HL-60/S4 treated with retinoic acid at 250 ng/mL for 4 days and 3 days (cell line): Measurements from ENCODE around the gene ASGR2.
"Not testable (repeated sequence)": the region's sequence is repeated elsewhere in the genome, so short reads cannot be mapped to it uniquely, and the experiment has no call there.

ENCODE experiments used
- in situ Hi-C: fragments of 300-500 bp; cut with MboI; formaldehyde crosslinking; loops from 2 replicates; pipeline ENCODE4 v1.7.0; 2022; ENCODE audit warnings: low sequenced_read_pairs

Gene ASGR2, protein sequence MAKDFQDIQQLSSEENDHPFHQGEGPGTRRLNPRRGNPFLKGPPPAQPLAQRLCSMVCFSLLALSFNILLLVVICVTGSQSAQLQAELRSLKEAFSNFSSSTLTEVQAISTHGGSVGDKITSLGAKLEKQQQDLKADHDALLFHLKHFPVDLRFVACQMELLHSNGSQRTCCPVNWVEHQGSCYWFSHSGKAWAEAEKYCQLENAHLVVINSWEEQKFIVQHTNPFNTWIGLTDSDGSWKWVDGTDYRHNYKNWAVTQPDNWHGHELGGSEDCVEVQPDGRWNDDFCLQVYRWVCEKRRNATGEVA

DNA sequence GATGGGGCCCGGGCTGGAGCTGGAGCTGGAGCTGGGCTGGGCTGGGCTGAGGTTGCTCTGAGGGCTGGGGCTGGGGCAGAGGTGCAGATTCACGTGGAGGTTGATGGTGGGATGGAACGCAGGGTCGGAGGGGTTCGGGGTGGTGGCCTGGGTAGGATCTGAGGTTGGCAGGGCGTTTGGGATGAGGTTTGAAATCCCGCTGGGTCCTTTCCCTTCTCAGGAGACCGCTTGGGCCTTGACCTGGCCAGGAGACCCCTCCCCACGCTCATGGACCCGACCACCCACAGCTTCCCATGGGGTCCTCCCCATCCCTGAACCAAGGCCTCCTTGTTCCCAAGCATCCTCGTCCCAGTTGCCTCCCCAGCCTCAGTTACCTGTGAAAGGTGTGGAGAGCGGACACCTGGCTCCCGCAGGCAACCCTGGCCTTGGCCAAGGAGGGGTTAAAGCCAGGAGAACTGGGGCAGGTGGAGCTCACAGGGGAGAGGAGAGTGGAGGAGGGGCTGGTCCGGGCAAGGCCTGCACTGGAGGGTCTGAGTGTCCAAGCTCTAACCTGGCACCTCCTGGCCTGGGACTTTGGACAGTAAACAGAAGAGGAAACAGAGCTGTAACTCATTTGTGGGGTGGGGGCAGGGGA, at the start of gene ASGR2:
TSS of gene ASGR2 (minus strand) at position 582 of the 634 bp plus-strand sequence. CDS start 582 bp downstream, outside the sequence.
- in situ Hi-C loops: no loop called here

DNA sequence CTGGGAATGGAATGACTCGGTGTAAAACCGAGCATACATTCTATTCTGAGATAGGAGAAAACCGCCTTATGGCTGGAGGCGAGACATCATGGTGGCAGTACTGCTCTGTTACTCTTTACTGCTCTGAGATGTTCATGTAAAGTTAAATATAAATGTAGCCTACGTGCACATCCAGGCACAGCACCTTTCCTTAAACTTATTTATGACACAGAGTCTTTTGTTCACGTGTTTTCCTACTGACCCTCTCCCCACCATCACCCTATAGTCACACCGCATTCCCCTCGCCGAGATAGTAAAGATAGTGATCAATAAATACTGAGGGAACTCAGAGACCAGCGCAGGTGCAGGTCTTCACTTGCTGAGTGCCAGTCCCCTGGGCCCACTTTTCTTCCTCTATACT, 44.9 kb upstream of the ASGR2 start:
- in situ Hi-C loops: not testable (repeated sequence)

DNA sequence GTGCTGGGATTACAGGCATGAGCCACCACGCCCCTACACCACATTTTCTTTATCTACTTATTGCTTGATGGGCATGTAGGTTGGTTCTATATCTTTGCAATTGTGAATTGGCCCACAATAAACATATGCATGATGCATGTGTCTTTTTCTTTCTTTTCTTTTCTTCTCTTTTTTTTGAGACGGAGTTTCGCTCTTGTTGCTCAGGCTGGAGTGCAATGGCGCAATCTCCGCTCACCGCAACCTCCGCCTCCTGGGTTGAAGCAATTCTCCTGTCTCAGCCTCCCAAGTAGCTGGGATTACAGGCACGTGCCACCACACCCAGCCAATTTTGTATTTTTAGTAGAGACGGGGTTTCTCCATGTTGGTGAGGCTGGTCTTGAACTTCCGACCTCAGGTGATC, 43.8 kb upstream of the ASGR2 start:
- in situ Hi-C loops: not testable (repeated sequence)

DNA sequence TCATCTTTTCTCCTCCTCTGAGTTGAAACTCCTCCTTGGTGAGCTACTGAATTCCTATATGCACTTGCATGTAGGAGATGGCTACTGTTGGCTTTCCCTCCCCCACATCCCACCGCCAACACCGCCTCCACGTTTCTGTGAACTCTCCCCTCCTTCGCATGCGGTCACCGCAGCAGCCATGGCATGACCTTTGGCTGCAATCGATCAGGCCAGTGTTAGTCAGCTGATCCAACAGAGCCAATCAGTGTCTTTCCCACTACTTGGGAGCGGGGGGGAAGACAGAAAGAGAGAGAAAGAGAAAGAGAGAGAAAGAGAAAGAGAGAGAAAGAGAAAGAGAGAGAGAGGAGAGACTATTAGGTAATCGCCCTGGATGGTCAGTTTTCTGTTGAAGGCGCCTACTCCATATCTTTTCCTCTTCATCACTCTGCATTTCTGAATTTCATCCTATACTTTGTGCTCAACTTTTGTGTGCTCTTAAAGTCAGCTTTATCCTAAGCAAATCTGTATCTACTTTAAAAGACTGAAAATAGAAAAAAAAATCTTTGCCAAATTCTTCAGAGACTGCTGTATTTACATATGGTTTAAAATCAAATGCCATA, 41.8 kb upstream of the ASGR2 start:
- in situ Hi-C loops: no loop called here

DNA sequence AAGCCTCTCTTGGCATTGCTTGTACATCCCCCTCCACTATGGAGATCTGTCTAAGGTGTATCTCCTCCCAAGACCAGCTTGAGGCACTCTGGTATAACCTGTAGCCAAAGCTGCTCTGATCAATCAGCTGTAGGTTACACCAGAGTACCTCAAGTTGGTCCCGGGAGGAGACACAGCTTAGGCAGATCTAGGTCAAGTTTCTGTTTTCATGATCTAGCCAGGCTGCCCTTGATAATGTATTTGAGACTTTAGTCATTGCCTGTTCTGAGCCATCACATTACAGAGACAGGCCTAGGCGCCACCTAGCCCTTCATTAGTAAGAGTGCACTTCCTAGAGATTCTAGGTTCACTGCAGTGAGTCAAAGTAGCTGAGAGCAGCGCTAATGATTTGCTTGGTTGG, 33.1 kb upstream of the ASGR2 start:
- in situ Hi-C loops: no loop called here

DNA sequence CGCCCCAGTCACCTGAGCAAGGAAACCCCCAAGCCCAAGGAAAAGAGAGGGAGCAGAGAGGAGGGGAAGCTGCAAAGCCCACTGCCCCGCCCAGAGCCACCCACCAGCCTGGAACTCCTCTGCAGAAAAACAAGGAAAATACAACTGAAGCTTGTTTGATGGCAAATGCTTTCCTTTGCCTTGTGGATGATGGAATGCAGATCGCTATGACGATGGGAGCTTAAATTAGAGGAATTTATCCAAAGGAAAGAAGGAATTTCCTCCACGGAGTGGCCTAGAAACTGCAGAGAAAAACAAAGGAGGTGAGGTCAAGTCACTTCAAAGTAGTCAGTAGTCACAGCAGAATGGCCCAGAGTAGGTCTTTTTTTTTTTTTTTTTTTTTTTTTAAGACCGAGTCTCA, 31.5 kb upstream of the ASGR2 start:
- in situ Hi-C loops: no loop called here

DNA sequence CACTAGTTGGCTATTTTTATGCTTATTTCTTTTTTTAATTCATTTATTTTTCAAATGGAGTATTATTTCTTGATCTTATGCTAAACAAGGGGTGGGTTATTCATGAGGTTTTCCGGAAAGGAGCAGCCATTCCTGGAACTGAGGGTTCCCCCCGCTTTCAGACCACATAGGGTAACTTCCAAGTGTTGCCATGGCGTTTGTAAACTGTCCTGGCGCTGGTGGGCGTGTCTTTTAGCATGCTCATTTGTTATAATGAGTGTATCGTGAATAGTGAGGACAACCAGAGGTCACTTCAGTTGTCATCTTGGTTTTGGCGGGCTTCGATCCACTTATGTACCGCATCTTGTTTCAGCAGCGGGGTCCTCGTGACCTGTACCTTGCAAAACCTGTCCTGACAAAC, 29.6 kb upstream of the ASGR2 start:
- in situ Hi-C loops: no loop called here

DNA sequence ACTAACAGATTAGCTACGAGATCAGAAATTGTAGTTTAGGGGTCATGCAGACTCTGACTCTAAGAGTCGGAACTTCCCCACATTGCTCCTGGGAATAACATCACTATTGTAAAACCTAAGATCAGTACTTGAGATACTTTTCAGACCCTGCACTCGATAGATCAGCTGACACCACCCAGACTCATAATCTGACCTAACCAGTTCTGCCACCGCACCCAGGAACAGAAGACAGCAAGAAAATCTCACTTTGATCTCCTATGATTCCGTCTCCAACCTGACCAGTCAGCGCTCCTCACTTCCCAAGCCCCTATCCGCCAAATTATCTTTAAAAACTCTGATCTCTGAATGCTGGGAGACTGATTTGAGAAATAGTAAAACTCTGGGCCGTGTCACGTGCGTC, 27.2 kb upstream of the ASGR2 start:
- in situ Hi-C loops: no loop called here

DNA sequence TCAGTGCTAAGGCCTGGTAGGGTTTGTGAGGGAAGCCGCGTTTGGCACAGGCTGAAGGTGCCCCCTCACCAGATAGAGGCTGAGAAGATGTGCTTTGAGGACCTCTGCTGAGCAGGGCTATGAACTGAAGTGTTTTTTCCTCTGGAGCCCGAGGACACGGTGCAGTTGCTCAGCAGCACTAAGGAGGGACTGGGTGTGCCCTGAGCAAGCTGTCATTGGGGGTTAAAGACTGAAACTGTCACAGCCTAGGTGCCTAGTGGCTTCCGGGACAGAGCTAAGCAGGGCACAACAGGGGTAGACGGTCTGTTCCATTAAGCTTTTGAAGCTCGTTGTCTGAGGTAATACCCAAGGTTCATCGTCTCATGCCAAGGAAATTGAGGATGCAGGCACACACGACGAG, 24.8 kb upstream of the ASGR2 start:
- in situ Hi-C loops: loop anchor here (10.0 kb wide), 1 partner anchor 95 kb away; the partner anchor contains the start of gene SLC16A11

DNA sequence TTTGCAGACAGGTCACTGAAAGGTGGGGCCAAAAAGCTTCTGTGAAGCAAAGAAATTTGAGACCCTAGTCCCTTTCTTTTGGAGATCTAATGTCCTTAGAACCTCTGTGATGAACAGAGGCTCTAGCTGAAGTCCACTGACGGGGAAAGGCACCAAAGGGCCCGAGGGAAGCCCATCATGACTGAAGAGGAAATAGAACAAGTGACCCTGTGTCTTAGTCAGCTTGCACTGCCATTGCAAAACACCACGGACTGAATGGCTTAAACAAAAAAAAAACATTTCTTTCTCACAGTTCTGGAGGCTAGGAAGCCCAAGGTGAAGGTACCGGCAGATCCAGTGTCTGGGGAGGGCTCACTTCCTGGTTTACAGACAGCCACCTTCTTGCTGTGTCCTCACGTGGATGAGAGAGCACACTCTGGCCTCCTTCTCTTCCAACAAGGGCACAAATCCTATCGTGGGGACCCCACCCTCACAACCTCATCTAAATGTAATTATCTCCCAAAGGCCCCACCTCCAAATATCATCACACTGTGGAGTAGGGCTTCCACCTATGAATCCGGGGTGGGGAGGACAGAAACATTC, 24.3 kb upstream of the ASGR2 start:
- in situ Hi-C loops: loop anchor here (10.0 kb wide), 1 partner anchor 94 kb away; the partner anchor contains the start of gene SLC16A11

DNA sequence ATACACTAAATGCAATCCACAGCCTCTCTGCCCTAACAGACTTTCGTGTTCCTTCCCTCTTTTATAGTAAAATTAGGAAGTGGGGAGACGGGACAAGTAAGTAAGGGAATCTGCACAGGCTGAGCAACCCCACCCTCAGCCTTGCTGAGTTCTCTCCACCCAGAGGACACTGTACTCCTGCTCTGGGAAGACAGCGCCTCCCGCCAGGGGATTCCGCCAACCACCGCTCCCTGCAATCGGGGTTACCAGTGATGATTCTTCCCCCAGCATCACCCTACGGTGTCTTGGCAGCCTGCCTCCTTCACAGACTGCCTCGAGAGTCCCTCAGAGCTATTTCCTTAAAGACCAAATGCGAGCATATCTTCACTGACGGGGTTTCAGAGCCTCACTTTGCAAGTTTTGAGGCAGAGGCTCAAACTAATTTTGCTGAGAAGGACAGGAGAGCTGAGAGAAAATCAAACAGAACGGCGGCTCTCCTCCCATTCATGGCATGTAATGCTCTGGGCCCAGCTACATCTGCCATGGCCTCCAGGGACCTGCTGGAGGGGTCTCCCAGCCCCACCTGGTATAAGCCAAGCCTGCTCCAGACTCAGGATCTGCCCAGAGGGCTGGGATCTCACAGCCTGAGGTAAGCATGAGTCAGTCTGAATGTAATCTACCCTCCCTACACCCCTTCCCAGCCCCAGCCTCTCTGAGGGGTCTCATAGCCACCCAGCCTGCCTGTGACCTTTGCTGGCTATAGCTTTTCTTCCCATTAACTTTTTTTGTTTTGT, 22.7 kb upstream of the ASGR2 start:
- in situ Hi-C loops: loop anchor here (10.0 kb wide), 1 partner anchor 93 kb away; the partner anchor contains the start of gene SLC16A11

DNA sequence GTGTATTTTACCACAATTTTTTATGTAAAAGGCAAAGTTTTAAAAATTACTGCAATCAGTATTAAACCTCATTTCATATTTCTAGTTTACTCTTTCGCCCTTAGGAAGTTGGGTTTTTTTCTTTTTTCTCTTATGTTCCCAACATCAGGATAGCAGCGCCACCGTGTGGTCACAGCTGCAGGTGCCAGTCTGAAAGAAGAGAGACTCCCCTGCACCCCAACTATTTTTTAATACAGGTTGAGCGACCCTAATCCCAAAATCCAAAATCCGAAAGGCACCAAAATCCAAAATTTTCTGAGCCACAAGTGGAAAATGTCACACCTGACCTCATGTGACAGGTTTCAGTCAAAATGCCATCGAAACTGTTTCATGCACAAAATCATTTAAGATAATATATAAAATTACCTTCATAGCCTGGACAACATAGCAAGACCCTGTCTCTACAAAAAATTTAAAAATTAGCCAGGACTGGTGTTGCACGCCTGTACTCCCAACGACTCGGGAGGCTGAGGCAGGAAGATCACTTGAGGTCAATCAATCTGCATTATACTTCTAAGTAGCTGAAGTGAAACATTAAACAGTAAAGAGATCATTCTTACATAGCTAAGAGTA, 21.8 kb upstream of the ASGR2 start:
- in situ Hi-C loops: loop anchor here (10.0 kb wide), 1 partner anchor 92 kb away; the partner anchor contains the start of gene SLC16A11

DNA sequence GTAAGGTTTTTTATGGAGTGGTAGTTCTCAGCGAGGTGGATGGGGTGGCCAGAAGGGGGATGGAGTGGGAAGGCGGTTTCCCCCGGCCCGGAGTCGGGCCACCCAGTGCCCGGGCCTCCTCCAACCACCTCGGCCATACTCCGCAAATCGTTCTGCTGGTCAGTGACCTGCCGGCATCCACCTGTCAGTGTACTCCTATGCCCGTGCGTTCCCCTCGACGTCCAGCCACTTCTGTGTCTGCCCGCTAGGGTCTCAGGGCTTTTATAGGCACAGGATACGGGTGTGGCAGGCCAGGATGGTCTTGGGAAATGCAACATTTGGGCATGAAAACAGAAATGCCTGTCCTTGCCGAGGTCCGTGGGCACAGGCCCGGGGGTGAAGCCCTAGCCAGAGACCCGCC, 19.3 kb upstream of the ASGR2 start:
- in situ Hi-C loops: loop anchor here (10.0 kb wide), 1 partner anchor 89 kb away; the partner anchor contains the start of gene SLC16A11

DNA sequence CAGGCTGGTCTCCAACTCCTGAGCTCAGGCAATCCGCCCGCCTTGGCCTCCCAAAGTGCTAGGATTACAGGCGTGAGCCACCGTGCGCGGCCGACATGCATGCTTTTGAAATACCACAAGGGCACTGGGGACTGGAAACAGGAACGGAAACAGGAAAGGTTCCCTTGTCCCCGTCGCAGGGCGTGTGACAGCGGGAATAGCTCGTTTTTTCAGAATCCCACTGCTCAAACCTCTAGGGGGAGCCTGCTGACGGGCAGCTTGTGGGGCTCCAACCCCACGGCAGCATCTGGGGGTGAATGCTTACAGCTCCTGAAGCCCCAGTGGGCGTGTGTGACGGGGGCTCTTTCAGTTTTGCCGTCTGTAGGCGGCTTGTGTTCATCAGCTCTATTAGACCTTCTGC, 18.8 kb upstream of the ASGR2 start:
- in situ Hi-C loops: loop anchor here (10.0 kb wide), 1 partner anchor 89 kb away; the partner anchor contains the start of gene SLC16A11

DNA sequence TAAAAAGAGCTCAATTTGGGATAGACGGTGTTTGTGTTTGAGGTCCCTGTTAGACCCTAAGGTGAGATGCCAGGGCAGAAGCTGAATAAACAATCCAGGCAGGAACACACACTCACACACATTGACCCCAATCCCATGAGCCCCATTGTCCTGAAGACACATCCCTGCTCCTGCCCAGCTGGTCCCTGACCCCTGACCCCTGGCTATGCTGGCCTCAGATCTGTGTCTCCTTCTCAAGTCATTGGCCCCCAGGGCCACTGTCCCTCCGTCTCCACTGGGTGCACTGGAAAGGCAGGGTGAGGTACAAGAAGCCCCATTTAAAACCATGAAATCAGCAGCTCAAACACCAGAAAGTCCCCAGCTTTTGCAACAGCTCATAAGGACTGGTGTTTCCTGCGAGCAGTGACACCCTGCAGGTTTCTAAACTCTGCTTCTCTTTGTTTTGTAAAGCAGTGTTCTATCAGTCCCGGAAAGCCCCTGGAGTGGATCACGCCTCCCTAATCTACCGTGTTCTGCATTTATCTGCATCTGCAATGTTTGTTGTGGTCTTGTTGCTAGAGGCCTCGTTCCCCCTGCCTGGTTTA, 18.0 kb upstream of the ASGR2 start:
- in situ Hi-C loops: loop anchor here (10.0 kb wide), 1 partner anchor 88 kb away; the partner anchor contains the start of gene SLC16A11

DNA sequence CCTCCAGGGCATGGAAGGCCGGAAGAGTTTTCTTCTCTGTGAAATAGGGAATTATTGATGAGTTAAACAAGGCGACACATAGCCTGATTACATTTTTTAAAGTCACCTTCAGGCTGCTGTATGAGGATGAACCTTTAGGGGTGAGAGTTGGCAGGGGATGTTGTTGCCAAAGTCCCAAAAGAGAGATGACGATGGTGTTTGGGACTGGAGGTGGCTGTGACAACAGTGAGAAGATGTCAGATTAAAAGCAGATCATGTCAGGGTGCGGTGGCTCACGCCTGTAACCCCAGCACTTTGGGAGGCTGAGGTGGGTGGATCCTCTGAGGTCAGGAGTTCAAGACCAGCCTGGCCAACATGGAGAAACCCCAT, 16.8 kb upstream of the ASGR2 start:
- in situ Hi-C loops: loop anchor here (10.0 kb wide), 1 partner anchor 87 kb away; the partner anchor contains the start of gene SLC16A11

DNA sequence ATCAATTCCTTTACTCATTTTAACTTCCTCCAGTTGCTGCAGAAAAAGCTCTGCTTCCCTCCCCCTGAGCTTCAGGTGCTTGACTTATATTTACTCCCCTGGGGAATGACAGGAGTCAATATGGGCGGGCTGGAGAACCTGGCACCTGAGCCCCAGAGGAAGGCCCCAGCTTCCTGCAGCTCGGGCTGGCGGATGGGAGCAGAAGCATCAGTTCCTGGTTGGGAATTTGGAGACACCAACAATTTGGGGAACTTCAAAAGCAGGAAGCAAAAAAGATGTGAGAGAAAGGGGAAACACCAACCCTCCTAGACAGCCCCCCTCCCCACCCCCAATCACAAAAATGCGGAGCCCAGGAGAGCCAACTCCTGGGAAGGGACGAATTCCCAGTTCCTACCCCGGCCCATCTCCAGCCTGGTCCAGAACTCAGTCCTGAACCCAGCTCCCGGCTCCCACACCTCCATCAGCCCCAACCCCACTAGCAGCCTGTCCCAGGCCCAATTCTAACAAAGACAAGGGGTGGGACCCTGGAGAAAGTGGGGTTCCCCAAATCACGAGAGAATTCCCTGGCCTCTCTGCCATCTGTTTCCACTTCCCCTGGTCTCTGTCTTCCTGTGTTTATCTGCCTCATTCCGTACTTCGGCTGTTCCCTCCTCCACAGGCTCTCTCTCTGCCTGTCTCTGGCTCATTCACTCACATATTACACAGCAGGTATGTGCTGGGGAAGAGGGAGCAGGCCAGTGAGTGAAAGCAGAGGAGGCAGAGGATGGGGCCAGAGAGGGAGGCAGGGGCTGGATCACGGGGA, 16.2 kb upstream of the ASGR2 start:
- in situ Hi-C loops: loop anchor here (10.0 kb wide), 1 partner anchor 86 kb away; the partner anchor contains the start of gene SLC16A11

DNA sequence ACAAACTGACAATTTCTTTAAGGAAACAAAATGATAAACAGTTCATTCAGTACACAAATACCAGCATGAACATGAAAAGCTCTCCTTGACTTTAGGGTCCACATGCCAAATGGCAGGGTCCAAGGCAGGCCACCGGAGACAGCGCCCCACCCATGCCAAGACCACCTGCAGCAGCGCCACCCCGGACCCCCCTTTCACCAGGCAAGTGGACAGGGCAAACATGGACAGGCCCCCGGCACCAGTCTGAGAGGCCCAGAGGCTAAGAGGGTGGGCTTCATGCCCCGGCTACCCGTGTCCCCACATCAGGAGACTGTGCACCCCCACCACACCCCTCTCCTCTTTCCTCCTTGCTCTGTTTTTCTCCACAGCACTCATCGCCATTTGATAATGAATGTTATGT, 14.7 kb upstream of the ASGR2 start:
- in situ Hi-C loops: no loop called here

DNA sequence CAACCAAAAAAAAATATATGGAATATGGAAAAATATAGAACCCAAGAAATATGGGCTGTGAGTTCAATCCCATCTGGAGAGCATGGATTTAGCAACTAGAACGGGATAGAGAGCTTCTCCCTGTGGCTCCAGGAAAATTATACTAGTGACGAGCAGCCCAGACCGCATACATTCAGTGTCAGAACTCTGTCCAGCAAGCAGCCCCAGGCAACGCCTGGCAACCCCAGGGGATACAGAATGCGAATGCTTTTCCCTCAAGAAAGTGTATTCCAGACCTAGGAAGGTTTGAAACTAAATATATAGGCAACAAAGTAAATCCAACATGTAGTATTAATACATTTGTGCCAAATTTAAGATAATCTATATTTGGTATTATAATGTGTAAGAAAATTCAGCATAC, 13.5 kb upstream of the ASGR2 start:
- in situ Hi-C loops: no loop called here
